GM19193 (cell line): ENCODE measurements around the gene MEN1.

Experiments used
- POLR2A ChIP-seq: IDR thresholded peaks from 4 replicates; pipeline ENCODE4 v1.6.1; 2011; ENCODE audit not compliant: insufficient read depth, insufficient read length; ENCODE audit errors: extremely low read depth

Gene MEN1

DNA sequence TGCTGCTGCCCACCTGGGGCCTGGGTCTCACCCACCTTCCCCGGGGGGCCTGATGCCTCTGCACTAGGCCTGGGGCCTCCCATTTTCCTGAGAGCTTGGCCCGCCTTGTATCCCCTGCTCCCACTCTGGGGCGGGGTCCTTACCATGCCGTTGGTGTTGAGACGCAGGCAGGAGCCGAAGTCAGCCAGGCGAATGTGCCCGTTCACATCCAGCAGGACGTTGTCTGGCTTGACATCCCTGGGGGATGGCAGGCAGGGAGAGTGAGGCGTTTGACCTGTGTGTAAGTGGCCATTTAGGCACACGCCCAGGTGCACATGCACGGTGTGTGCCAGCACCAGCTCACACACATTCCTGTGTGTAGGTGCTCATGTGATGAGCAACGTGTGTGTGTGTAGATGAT lies 29.0 kb upstream of the MEN1 start:
- TF ChIP-seq POLR2A, result no peak

DNA sequence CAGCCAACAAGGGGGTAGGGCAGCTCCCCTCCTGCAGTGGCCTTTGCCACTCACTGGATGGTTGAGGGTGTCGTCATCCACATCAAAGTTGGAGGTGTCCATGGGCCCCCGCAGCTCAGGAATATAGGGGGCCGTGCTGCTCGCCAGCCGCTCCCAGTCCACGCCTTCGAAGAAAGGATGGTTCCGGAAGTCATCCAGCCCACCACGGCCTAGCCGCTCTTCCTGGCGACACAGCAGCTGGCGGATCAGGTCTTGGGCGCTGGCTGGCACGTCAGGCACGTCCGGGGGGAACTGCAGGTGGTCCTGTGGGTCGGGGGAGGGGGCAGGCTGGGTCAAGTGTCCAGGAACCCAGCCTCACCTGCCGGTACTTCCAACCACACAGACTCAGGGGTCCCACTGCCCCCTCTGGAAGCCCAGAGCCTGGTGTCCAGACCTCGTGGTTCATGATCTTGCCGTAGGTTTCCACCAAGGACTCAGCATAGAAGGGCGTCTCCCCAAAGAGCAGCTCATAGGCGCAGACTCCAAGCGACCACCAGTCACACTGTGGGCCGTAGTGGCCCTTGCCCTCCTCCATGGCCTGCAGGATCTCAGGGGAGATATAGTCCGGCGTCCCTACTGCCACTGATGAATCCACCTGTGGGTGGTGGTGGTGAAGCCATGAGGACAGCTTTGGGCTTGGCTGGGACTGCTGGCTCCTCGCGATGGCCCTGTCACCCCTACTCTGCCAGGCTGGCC lies 28.4 kb upstream of the MEN1 start:
- no peak for TF ChIP-seq POLR2A

GRCh38 chr11:64837887-64838351 lies 27.6 kb upstream of the MEN1 start:
- TF ChIP-seq POLR2A, result no peak

- no peak for TF ChIP-seq POLR2A
These were observed 26.2 kb upstream of the MEN1 start for GRCh38 chr11:64836448-64837072.

GRCh38 chr11:64835616-64836447 lies 25.5 kb upstream of the MEN1 start:
- no peak for TF ChIP-seq POLR2A

DNA sequence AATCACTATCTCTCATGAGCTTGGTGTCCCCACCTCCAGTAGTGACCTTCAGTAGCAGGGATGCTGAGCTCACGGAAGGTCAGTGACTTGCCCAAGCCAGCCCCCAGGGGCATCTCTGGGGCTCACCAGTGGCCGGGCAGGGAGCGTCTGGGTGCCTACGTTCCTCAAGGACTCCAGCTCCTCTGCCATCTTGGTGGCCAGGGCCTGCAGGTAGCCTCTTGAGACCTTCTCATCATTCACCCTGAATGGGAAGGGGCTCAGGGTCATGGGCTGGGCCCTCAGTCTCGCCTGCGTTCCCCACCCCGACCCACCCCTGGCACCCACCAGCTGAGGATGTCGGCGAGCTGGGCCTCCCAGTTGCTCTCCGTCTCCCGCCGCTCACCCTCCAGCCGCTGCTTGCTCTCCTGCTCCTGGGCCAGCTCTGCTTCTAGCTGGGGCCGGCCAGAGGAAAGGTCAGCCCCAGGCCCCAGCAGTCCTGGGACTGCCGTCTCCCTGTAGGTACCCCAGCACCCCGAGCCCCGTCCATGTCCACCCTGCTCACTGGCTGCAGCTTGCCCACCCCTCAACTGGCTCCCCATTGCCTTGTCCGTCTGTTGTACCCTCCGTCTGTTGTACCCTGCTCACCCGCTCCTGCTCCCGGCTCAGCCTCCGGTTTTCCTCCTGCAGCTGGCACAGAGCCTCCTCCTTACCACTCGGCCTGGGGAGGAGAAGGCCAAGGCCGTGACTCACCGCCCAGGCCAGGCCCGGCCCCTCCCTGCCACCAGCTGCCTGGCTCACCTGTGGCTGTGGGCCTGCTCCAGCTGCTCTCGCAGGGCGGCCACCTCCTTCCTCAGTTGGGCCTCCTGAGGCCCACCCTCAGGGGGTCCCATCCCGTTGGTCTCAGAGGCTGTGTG lies 24.6 kb upstream of the MEN1 start:
- no peak for TF ChIP-seq POLR2A

DNA sequence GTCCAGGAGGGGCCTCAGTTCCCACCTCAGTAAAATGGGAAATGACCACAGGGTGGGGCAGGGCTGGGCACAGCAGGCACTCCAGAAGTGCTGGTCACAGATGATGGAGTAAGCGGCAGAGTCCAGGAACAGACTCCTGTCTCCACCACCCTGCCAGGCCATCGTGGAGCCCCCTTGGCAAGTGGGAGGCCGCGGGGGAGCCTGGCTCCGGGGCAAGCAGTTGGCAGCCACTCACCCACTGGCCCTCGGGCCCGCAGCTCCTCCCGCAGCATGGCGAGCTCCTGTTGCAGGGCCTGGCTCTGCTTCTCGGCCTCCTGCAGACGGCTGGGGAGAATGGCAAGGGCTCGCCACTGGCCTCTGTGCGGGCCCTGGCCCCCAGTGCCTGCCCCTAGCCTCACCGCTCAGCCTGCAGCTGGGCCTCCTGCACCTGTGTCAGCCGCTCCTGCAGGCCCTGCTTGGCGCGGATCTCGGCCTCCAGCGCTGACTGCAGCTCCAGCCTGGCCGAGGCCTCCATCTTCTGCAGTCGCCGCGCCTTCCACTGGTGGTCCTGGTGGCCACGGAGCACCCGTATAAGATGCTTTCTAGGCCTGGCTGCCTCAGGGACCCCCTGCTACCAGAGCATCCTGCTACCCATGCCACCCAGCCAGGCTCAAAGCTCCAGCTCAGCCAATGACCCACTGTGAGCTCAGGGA lies 23.8 kb upstream of the MEN1 start:
- no peak for TF ChIP-seq POLR2A

DNA sequence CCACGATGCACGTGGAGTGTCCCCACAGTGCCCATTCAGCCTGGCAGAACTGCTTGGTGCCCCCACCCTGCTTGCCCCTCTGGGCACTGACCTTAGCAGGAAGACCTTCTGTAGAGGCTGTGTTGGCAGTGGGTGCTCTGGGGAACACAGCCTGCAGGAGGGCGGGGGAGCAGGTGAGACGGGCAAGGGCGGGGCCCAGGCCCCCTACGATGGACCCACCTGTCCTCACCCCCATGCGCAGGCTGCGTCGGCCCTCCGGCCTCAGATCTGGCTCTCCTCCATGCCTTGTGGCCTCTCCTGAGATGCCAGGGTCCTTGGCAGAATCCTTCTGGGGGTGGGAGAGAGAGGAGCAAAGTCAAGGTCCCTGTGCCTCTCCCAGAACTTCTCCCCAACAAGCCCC lies 23.2 kb upstream of the MEN1 start:
- no peak for TF ChIP-seq POLR2A

DNA sequence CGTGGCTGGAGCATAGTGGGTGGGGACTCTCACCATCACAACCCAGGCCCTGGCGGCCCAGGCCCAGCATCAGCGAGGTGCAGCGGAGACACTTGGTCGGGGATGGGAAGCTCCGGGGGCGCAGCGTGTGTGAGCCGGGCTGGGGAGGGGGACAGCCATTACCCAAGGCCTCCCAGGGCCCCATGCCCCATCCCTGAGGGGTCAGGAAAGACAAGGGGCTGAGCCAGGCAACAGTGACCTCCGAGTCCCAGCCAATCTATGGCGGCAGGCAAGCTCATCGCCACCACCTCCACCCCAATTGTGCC lies 22.8 kb upstream of the MEN1 start:
- TF ChIP-seq POLR2A, result no peak

DNA sequence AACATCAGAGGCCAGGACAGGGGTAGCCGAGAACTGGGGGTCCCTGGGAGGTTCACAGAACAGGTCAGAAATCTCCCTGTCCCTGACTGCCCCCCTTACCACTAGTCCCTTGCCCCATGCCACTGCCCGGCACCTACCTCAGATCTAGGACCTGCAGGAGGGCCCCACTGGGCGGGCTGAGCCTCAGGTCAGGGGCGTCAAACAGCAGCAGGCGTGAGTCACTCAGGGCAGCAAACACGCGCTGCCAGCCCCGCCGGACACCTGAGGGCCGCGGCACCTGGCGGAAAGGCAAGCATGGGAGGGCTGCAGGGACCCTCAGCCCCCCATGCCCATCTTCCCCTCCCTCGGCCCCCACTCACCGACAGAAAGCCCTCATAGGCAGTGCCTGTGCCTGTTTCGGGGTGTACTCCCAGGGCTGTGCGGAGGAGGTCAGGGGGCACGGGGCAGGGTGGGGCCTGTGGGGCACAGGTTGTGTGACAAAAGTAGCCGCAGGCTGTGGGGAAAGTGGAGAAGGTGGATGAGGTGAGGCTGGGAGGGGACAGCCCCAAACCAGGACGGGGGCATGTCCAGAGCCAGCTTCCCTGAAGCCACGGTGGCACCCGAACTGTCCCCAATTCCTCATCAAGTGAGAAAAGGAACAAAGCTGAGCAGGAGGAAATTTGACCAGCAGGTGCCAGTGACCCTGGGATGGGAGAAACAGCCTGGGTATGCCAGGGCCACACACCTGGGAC lies 22.3 kb upstream of the MEN1 start:
- TF ChIP-seq POLR2A, result no peak

GRCh38 chr11:64831411-64831891 lies 21.1 kb upstream of the MEN1 start:
- TF ChIP-seq POLR2A, result no peak

DNA sequence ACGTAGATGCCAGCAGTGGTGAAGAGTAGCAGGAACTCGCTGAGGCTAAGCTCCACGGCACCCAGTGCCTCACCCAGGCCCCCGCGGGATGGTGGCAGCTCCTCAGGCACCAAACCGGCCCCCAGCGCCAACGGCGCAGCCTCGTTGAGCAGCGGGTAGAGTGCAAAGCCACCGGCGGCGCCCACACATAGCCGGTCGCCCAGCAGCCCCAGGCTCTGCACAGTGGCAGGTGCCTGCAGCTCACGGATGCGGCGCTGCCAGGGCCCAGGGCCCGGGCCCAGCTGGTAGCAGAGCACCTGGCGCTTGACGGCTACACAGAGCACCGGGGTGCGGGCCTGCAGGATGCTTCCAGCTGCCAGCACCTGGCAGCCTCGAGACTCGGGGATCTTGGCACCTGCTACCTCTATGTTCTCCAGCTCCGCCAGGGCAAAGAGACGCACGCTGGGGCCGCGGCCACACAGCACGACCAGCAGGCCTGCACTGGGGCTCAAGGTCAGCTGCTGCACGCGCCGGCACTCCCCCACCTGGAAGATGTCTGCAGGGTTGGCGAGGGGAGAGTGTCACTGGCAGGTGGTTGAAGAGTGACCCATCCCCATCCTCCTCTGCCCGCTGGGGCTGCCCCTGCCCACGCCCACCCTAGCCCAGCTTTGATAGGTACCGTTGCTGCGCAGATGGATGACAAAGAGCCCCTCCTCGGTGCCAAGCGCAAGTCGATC lies 19.3 kb upstream of the MEN1 start:
- TF ChIP-seq POLR2A, result no peak

DNA sequence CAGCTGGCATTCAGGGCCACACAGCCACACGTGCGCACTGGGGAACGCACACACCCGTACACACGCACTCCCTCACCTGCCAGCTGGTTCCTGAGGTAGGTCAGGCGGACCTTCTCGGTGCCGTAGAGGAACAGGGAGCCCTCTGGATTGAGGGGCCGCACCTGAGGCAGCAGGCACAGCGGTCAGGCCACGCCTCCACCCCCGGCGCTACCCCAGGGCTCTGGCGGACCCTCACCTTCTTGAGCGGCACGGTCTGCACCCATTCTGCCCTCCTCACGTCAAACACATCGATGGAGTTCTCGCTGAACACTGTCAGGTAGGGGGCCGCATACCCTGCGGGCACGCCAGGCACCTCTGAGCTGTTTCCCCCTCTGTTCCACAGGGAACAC lies 17.1 kb upstream of the MEN1 start:
- TF ChIP-seq POLR2A, result no peak
